ENCODE measurements around the gene GLIPR2. TPM values are rescaled to one million over a fixed set of nuclear protein-coding genes. Genes with fewer than 3 reads are reported as not detected.

GLIPR2 gene
- total and polyA plus RNA-seq, 2 of the 4 experiments (the other 2 are of a cell fraction): 35.8 to 43.3 TPM

DNA sequence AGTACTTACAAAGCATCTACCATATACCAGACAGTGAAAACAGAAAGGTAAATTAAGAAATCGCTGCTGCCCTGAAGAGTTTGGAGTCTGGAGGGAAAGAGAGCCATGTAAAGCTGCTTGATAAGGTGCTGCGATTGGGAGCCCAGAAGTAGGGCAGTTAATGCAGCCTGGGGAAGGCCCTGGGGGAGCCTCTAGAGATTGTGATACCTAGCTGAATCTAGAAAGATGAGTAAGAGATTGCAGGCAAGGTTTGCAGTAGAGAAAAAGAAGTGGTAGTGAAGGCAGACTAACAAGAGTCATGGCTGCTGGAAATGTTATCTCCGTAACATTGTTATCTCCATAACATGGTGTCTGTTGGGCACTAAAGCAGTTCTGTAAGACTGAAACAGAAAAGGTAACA is 24.0 kb upstream of the GLIPR2 start:
- Histone ChIP-seq H4K91ac (ENCODE audit: insufficient read depth, low read depth, low read length) (no peak overlapping the region), H3K27ac (ENCODE audit: insufficient read depth, low read length) (no peak overlapping the region), H3K9me1 (ENCODE audit: insufficient read depth, low read length) (peaks cover 4% of the 10 kb centered on the region), H3K4ac (ENCODE audit: low read depth, low read length) (no peak overlapping the region), H4K5ac (ENCODE audit: low read depth, low read length) (no peak overlapping the region), H3K56ac (ENCODE audit: extremely low read depth, insufficient read depth, low read length) (no peak overlapping the region), H3K18ac (ENCODE audit: low read depth, low read length) (no peak overlapping the region), H3K79me1 (ENCODE audit: low read depth in 1 of 2, low read length in 2 of 2) (peaks cover 0 to 4% of the 10 kb centered on the region in 2 experiments; a peak in 2 of 4 replicates), H2AFZ (replicated peaks; ENCODE audit: low read length, poor library complexity) (no peak overlapping the region), H3K9ac (ENCODE audit: low read depth, low read length) (no peak overlapping the region), H3K4me1 (ENCODE audit: control insufficient read depth, insufficient read depth, low read length) (peaks cover 6% of the 10 kb centered on the region), H3K4me3 (ENCODE audit: insufficient read depth, low read depth, low read length) (no peak overlapping the region), H2BK120ac (ENCODE audit: low read depth, low read length) (no peak overlapping the region), H2BK15ac (ENCODE audit: low read depth, low read length) (no peak overlapping the region), H3K14ac (replicated peaks; ENCODE audit: low read depth, low read length) (no peak overlapping the region), H3K9me3 (ENCODE audit: control insufficient read depth, insufficient read depth, low read length) (no peaks in the 10 kb centered on the region), H2BK20ac (ENCODE audit: low read depth, low read length) (no peak overlapping the region), H3K27me3 (ENCODE audit: control insufficient read depth, insufficient read depth, low read length) (no peaks in the 10 kb centered on the region), H2AK9ac (replicated peaks; ENCODE audit: low read depth, low read length, poor library complexity) (no peak overlapping the region), H2AK5ac (ENCODE audit: low read depth, low read length) (no peak overlapping the region), H3K36me3 (ENCODE audit: control insufficient read depth, insufficient read depth, low read length) (peaks cover 34% of the 10 kb centered on the region), H2BK5ac (ENCODE audit: low read depth, low read length, poor library complexity, severe bottlenecking) (no peak overlapping the region), H4K8ac (ENCODE audit: low read depth in 2 of 2, low read length in 2 of 2) (no peak overlapping the region), H3K4me2 (ENCODE audit: low read depth, low read length) (no peak overlapping the region), H3K23ac (ENCODE audit: low read depth, low read length) (no peak overlapping the region), H4K20me1 (ENCODE audit: insufficient read depth, low read length) (no peaks in the 10 kb centered on the region)
- dilution Hi-C loops (cut with HindIII; ENCODE audit: low sequenced_read_pairs, unreplicated experiment): no loop called here
- ATAC-seq (ENCODE audit: low read depth) (no peak), DNase-seq (no peak)
- CTCF ChIA-PET: no interaction called here
- POLR2A ChIA-PET (ENCODE audit: unreplicated experiment): no interaction called here
- no TSS peak for BruUV-seq (replicated peaks)
- in situ Hi-C loops (cut with MboI; ENCODE audit: low sequenced_read_pairs): no loop called here
- intact Hi-C loops (cut with micrococcal nuclease): no loop called here
- TF ChIP-seq MAZ (IDR thresholded peaks at IDR 0.05; ENCODE audit: borderline replicate concordance, low read depth, low read length): no peak
- no peak for TF ChIP-seq MXI1 (IDR thresholded peaks at IDR 0.05; ENCODE audit: borderline replicate concordance, low read depth, low read length)
- TF ChIP-seq RCOR1 (IDR thresholded peaks at IDR 0.05; ENCODE audit: insufficient replicate concordance, low read length): no peak
- TF ChIP-seq NFE2L2 (IDR thresholded peaks at IDR 0.05; ENCODE audit: low read depth, low read length): no peak
- no peak for TF ChIP-seq CEBPB (IDR thresholded peaks at IDR 0.05; ENCODE audit: low read depth, low read length)
- 100% methylated on average over 1 of the region's 3 CpGs; no CpG with 5 or more reads in 1 of the 2 experiments for WGBS, 2 experiments (ENCODE audit: extremely low coverage in 2 of 2, insufficient read length in 1 of 2)
